Epidermal melanocyte (primary cell): ENCODE results near the gene SERINC5.
"Not testable (repeated sequence)": the region's sequence is repeated elsewhere in the genome, so short reads cannot be mapped to it uniquely, and the experiment has no call there.

Experiments used
- DNase-seq: peaks from one replicate; pipeline ENCODE4 v3.0.0; 2011; ENCODE audit warnings: low spot score; ENCODE audit not compliant: insufficient read length

Gene SERINC5

GRCh38 chr5:80198399-80198798 is 57.4 kb downstream of the SERINC5 start:
- DNase-seq = no peak

- no peak for DNase-seq
Observed at GRCh38 chr5:80195837-80196400, 59.9 kb downstream of the SERINC5 start.

DNA sequence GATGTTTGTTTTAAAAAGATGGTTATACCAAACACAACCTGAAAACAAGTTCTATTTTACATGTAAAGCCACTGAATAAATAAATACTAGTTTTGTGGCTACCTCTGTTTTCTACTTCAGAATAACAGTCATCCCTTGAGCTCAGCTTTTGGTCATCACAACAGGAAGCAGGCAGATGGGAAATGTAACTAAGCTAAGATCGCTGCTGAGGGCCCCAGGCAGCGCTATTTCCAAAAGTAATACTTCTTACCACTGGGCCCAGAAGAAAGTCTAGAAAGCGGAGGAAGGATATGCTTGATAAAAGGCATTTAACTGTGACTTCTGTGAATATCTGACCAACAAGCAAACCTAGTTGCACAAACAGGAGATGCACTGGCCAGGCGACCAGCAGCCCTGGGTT is 61.4 kb downstream of the SERINC5 start:
- DNase-seq = no peak

DNA sequence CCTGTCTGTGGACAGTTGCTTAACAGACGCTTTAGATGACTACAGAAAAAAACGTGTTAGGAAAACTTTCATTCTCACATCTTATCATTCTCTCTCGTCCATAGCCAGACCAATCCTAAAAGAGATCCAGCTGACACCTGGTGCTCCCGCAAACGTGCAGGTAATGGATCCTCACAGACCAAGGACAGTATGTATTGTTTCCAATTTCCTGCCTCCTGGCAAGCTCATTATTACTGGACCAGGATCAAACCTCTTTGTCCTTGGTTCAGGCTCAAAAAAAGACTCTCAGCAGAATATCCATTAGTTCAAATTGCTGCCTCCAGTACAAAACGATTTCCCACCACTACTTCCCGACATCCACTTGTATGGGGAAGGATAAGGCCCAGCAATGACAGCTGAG is 62.4 kb downstream of the SERINC5 start:
- DNase-seq = no peak

DNA sequence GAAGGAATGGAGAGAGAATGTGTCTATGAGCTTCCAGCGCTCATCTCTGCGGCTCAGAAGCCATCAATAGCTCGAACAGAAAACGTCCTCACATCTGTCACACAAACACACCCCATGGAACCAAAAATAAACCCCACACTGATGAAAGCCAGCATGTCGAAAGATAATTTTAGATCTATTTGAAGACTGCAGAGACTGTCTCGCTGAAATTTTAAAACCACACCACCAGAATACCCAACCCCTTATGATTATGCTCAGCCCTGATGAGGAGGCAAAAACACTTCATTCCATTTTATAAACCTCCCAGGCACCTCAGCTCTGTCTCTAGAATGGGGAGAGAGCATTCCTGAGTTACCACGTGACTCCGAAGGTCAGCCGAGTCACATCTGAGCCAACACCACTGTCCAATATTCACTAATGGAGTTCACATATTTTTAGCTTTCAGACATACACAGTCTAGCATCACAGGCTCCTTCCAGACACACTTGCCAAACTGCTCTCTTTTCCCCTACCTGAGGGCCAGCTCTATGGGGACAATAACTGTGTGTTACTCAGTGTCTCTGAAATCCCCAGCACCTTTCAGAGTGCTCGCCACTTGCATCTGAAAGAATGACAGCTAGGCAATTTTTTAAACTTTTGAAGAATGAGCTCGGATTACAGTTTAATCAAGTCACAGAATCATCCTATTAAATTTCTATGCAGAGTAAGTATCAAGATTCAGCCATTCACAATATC is 63.2 kb downstream of the SERINC5 start:
- no peak for DNase-seq

- no peak for DNase-seq
Observed at GRCh38 chr5:80191991-80192398, 63.9 kb downstream of the SERINC5 start.

DNA sequence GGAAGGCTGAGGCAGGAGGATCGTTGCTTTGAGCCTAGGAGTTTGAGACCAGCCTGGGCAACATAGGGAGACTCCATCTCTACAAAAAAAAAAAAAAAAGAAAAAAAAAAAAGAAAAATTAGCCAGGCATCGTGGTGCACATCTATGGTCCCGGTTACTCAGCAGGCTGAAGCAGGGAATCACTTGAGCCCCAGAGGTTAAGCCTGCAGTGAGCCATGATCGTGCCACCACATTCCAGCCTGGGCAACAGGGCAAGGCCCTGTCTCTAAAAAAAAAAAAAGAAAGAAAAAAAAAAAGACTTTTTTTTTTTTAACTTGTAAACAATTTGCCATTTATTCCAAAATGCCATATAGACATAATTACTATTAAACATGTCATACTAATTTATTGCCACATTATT is 64.5 kb downstream of the SERINC5 start:
- no peak for DNase-seq

GRCh38 chr5:80190960-80191359 is 64.9 kb downstream of the SERINC5 start:
- no peak for DNase-seq

DNA sequence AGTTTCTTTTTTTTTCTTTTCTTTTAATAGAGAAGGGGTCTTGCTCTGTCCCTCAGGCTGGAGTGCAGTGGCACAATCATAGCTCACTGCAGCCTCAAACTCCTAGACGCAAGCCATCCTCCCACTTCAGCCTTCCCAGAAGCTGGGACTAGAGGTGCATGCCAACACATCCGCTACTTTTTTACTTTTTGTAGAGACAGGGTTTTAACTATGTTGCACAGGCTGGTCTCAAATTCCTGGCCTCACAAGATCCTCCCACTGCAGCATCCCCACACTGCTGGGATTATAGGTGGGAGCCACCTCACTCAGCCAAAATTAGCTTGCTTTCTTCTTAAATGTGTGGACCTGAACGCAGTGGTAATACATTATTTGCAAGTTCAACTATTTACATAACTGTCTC is 66.1 kb downstream of the SERINC5 start:
- DNase-seq = no peak

DNA sequence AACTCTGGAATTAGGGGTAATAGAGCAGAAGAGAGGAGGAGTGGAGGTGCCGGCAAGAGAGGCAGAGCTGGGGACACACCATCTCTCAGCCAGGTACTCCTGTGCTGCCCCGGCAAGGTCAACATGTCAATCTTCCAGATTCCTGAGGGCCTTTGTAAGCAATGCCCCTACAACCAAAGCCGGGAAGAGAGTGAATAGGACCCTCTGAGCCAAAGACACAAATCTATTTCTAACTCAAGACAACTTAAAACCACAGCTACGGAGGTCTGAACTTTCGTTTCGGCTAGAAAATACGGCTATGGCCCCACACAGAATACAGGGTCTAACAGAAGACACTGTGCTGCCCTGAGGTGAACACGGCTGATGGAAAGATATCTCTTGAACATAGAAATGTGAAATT is 66.6 kb downstream of the SERINC5 start:
- no peak for DNase-seq

DNA sequence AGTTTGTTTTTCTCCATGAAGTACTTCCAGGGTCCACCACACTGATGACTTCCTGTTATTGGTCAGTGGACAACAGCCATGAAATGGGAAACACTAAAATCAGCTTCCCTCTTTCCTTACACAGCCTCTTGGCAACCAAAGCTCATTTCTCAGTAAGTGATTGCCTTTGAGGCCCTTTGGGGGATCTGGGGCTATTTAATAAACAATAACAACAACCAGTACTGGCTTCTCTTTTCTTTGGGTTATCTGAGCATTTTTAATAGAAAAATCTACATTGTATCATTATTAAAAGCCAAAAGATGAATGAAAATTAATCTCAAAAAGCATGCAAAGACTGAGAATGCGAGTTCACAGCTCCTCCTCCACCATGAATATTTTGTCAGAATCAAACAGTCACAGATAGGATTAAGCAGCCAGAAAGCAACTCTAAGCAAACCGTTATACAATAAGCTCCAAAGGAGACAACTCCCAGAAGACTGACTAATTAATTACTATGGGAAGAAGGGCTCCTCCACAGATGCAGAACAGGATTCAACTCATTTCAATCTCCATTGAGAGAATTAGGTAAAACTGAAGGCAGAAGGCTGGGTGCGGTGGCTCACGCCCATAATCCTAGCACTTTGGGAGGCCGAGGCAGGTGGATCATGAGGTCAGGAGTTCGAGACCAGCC is 68.3 kb downstream of the SERINC5 start:
- DNase-seq = no peak

- not testable (repeated sequence) for DNase-seq
Observed at GRCh38 chr5:80185535-80185934, 70.3 kb downstream of the SERINC5 start.

GRCh38 chr5:80185095-80185494 is 70.8 kb downstream of the SERINC5 start:
- no peak for DNase-seq

DNA sequence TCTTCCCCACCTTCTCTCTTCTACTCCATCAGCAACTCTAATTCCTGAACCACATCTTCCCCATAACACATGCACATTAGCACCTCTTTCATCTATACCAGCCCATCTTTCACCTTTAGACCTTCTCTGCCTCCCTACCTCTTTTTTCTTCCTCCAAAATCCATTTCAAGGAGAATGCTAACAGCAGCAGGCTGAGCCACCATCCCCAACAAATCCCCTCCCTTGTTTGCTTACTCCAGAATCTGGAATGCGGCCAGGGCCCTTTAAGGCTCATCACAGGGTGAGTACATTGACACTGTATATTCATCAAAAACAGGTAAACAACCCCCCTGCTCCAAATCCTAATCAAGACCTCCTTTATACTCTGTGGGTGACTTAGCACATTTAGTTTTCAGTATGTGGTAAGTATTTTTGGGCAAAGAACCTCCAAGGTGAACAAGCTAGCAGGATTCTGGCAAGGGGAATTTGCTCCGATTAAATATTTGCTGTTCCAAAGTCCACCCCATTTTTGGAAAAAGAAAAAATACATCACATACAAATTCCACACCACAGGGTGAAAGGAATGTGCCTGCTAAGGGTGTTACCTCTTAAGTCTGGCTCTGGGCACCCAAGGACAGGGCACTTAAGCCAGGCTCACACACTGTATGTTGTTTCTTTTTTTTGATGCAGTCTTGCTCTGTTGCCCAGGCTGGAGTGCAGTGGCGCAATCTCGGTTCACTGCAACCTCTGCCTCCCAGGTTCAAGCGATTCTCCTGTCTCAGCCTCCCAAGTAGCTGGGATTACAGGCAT is 71.4 kb downstream of the SERINC5 start:
- DNase-seq = no peak

- not testable (repeated sequence) for DNase-seq
Observed at GRCh38 chr5:80183728-80184234, 72.1 kb downstream of the SERINC5 start.

GRCh38 chr5:80182809-80183580 is 72.9 kb downstream of the SERINC5 start:
- no peak for DNase-seq

DNA sequence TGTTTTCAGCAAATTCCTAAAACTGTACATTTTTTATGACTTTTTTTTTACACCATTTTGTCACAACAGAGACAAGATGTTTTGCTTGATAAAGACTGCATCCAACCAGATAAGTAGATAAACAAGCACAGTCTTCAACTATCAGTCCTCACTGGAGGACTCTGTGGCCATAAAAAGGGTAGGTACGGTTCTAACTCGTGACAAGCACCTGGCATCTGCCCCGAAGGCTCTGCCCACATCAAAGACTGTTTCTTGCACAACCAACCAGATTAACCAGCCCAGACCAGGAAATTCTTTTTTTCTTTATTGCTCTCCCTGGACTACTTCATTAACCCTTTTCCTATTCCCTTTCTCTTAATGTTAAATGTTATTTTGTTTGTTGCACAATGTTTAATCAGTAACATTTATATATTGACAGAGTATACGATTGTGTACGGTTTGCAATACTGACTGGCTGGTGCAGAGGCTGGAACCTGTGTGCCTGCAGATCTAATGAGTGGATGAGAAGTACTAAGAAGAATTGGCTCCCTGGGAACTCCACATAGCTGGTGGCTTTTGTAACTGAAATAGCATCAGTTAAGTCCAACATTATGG is 74.1 kb downstream of the SERINC5 start:
- no peak for DNase-seq

GRCh38 chr5:80177236-80177635 is 78.6 kb downstream of the SERINC5 start:
- no peak for DNase-seq

- no peak for DNase-seq
Observed at GRCh38 chr5:80175337-80175736, 80.5 kb downstream of the SERINC5 start.

DNA sequence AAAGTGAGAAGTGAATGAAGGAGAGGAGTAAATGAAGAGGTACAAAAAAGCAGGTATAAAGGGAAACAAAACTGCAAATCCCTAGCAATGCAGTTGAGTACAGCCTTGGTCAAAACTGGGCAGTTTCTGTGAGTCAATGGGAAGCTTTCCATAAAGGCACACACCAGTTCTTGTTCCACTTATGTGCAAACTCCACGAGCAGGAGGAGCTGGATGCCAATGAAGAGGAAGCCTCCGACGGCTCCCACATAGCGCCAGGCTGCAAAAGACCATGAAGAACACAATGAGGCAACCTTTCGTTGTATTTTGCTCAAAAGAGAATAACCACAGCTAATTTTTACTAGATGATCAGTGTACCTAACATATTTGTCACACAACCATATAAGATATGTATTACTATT is 81.1 kb downstream of the SERINC5 start:
- DNase-seq = no peak
